ENCODE results near the gene LHPP. TPM values are rescaled to one million over a fixed set of nuclear protein-coding genes. Genes with fewer than 3 reads are reported as not detected.

Gene LHPP
- total RNA-seq, 1 donor from 2014 or later, result 7.6 TPM

DNA sequence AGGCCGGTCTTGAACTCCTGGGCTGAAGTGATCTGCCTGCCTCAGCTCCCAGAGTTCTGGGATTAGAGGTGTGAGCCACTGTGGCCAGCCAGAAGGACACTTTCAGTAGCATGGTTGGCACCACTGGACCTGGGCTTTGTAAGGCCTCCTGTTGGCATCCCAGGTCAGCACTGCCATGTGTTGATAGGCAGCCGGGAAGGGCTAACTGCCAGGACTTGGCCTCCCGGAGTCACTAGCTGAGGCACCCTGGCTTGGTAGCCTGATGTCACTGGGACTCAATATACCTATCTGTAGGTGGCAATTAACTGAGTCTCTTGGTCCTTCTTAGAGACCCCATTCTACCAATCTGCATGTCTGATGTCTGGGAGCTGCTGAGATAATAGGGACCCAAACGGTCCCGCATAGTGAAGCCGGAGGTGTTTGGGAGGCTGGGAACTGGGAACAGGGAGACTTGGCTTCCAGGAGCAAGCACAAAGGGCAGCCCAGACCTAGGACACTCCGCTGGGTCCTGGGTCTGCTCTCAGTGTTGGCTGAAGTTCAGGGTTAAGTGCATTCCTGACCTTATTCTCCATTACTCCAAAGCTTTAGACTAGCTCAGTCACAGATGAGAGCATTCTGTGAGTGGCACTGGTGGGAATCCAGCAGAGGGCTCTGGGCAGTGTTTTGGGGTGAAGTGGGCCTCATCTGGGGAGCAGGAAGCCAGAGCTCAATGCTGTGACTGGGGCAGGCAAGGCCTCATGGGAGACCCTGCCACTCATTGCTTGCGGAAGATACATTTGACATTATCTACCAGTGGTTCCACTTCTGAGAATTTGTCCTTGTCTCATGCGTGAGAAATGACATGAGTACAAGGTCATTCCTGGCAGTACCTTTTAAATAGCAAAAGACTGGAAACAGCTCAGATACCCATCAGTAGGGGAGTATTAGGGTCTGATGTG lies 2.7 kb downstream of the LHPP start:
- DNase-seq, result no peak
- Histone ChIP-seq H3K4me1 (peaks cover 30% of the 10 kb centered on the region), H3K36me3 (no peaks in the 10 kb centered on the region), H3K27ac (replicated peaks) (no peak overlapping the region), H3K27me3 (ENCODE audit: low read depth) (no peaks in the 10 kb centered on the region), H3K4me3 (no peak overlapping the region), H3K9me3 (replicated peaks) (no peaks in the 10 kb centered on the region)
- intact Hi-C loops (cut with micrococcal nuclease), result no loop called here
- no peak for TF ChIP-seq CTCF (IDR thresholded peaks at IDR 0.05; ENCODE audit: borderline replicate concordance)

GRCh38 chr10:124465003-124465776 lies 3.6 kb downstream of the LHPP start:
- peaks cover 30% of the 10 kb centered on the region for H3K4me1 ChIP-seq
- no peaks in the 10 kb centered on the region for H3K9me3 ChIP-seq (replicated peaks)
- intact Hi-C loops (cut with micrococcal nuclease), result no loop called here
- DNase-seq, result no peak
- H3K27me3 ChIP-seq (ENCODE audit: low read depth), result no peaks in the 10 kb centered on the region
- H3K36me3 ChIP-seq, result no peaks in the 10 kb centered on the region
- no peak overlapping the region for H3K27ac ChIP-seq (replicated peaks)
- H3K4me3 ChIP-seq, result no peak overlapping the region
- no peak for TF ChIP-seq CTCF (IDR thresholded peaks at IDR 0.05; ENCODE audit: borderline replicate concordance)

DNA sequence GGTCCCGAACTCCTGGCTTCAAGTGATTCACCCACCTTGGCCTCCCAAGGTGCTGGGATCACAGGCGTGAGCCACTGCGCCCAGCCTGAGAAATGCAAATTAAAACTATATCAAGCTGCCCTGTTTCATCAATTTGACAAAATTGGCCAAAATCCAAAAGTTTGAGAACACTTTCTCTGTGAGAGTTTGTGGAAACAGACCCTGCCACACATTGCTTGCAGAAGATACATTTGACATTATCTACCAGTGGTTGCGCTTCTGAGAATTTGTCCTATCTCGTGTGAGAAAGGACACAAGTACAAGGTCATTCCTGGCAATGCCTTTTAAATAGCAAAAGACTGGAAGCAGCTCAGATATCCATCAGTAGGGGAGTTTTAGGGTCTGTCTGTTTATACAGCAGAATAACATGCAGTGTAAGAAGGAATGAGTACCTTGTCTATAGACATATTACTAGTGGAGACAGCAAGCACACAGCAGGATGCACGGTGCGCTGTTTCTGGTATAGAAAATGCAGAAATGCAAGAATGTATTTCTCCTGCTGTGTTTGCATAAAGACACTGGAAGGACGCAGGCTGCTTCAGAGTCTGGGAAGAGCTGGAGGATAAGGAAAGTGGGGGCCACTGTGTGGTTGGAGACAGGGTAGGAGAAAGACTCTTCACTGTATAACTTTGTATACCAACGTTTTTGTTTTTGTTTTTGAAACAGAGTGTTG lies 4.3 kb downstream of the LHPP start:
- intact Hi-C loops (cut with micrococcal nuclease), result no loop called here
- no peaks in the 10 kb centered on the region for H3K27me3 ChIP-seq (ENCODE audit: low read depth)
- H3K4me1 ChIP-seq, result peaks cover 30% of the 10 kb centered on the region
- DNase-seq, result no peak
- no peak overlapping the region for H3K4me3 ChIP-seq
- no peaks in the 10 kb centered on the region for H3K9me3 ChIP-seq (replicated peaks)
- no peaks in the 10 kb centered on the region for H3K36me3 ChIP-seq
- peak overlapping the region; percentile 6 for H3K27ac ChIP-seq (replicated peaks)
- TF ChIP-seq CTCF (IDR thresholded peaks at IDR 0.05; ENCODE audit: borderline replicate concordance), result no peak

DNA sequence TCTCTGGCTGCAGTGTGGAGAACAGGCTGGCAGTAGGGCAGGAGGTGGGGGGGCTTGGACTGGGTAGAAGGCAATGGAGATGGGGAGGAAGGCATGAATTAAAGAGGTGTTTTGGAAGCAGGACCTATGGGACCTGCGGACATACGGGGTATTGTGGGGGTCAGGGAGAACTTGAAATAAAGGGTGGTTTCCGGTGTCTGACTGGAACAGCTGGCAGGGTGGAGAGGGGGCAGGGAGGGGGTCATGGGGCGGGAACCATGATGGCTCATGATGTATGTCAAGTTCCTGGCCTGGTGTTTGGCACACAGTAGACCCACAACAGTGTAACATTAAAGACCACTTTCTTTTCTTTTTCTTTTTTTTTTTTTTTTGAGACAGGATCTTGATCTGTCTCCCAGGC lies 5.5 kb downstream of the LHPP start:
- Histone ChIP-seq H3K27me3 (ENCODE audit: low read depth) (no peaks in the 10 kb centered on the region), H3K9me3 (replicated peaks) (no peaks in the 10 kb centered on the region), H3K27ac (replicated peaks) (no peak overlapping the region), H3K4me1 (peaks cover 25% of the 10 kb centered on the region), H3K4me3 (no peak overlapping the region), H3K36me3 (no peaks in the 10 kb centered on the region)
- DNase-seq, result no peak
- no peak for TF ChIP-seq CTCF (IDR thresholded peaks at IDR 0.05; ENCODE audit: borderline replicate concordance)
- intact Hi-C loops (cut with micrococcal nuclease), result no loop called here

DNA sequence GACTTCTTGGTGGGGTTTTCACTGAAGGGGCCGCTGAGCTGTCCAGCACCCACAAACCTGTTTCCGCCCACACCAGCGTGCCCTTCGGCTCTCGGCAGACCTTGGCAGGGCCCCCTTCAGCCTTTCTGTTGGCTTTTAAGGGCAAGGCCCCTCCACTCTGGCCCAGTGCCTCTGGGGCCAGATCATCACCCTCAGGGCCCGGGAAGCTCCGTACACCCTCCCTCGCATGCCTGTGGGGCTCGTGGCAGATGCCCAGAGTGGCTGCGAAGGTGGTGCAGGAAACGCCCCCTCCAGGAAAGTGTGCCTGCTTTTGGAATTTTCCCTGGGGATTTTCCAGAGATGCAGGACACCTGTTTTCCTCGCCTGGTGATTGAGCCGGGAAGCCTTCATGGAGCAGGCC lies 7.0 kb downstream of the LHPP start:
- H3K4me3 ChIP-seq, result no peak overlapping the region
- TF ChIP-seq CTCF (IDR thresholded peaks at IDR 0.05; ENCODE audit: borderline replicate concordance), result no peak
- H3K4me1 ChIP-seq, result peaks cover 22% of the 10 kb centered on the region
- intact Hi-C loops (cut with micrococcal nuclease), result no loop called here
- no peak for DNase-seq
- H3K9me3 ChIP-seq (replicated peaks), result no peaks in the 10 kb centered on the region
- H3K27me3 ChIP-seq (ENCODE audit: low read depth), result no peaks in the 10 kb centered on the region
- H3K27ac ChIP-seq (replicated peaks), result no peak overlapping the region
- H3K36me3 ChIP-seq, result no peaks in the 10 kb centered on the region
